ENCODE data around the gene UFD1.

UFD1 gene

DNA sequence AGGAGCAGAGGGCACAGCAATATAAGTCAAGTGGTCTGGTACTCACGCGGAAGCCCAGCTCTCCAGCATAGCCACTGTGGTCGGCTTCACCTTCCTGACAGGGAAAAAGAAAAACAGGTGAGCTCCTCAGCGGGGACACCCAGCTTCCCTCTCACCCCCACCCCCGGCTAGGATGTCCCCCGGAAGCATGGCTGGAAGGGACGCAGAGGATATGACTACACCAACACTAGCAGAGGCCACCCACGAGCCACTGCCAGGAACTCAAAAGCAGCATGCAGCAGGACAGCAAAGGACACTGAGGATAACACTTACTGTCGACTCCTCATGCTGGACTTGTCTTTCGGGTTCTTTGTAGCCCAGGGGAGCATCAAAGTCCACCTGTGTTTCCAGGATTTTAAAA is 22.5 kb downstream of the UFD1 start:
- TF ChIP-seq, protein P1, sequence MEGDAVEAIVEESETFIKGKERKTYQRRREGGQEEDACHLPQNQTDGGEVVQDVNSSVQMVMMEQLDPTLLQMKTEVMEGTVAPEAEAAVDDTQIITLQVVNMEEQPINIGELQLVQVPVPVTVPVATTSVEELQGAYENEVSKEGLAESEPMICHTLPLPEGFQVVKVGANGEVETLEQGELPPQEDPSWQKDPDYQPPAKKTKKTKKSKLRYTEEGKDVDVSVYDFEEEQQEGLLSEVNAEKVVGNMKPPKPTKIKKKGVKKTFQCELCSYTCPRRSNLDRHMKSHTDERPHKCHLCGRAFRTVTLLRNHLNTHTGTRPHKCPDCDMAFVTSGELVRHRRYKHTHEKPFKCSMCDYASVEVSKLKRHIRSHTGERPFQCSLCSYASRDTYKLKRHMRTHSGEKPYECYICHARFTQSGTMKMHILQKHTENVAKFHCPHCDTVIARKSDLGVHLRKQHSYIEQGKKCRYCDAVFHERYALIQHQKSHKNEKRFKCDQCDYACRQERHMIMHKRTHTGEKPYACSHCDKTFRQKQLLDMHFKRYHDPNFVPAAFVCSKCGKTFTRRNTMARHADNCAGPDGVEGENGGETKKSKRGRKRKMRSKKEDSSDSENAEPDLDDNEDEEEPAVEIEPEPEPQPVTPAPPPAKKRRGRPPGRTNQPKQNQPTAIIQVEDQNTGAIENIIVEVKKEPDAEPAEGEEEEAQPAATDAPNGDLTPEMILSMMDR (IDR thresholded peaks at IDR 0.05) = no peak

DNA sequence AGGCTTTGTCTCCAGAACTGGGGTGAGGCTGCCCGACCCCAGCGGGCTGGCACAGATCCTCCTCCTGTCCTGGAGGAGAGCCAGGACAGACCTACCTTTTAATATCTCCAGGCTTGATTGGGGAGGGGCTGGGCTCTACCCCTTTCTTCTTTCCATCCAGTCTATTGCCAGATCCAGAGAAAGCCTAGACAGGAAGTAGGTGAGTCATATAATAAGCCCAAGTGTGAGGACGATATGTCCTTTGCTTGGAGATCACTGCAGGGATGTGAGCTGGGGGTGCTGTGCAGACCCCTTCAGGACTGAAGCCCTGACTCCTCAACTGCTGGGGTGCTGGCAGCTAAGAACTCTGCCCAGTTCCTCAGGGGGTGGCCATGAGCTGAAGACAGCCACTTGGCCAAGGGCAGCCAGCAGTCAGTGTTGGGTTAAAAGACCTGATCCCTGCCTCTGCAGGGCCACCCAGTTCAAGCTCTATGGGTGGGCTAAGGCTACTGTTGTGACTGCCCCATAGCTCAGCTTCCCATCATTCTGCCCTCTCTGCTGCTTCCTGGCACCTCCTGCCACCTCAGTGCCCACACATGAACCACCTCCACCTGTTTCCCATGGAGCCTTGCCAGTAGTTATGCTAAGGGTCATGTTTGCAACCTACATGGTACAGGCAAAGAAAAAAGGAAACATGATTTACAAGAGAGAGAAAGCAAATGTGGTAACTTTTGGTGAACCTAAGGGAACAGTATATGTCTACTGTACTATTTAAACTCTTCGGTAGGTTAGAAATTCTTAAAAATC is 23.2 kb downstream of the UFD1 start:
- TF ChIP-seq, protein P1 (IDR thresholded peaks at IDR 0.05) = no peak

DNA sequence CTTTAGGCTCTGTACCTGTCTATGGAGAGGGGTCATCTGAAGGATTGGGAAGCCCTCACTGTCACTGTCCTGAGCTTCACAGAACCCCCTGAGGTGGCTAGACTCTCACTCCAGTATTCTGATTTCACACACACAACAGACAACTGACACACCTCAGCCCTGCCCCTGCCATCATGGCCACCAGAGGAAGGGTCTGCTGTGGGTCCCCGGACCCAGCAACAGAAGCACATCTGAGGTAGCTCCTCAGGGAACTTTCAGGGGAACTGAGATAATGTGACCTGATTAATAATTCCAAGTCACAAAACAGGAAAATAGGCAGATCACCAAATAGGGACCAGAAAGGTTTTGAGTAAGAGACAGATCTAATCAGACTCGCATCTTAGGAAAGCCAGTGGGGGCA is 24.0 kb downstream of the UFD1 start:
- TF ChIP-seq, protein P1 (IDR thresholded peaks at IDR 0.05) = no peak

DNA sequence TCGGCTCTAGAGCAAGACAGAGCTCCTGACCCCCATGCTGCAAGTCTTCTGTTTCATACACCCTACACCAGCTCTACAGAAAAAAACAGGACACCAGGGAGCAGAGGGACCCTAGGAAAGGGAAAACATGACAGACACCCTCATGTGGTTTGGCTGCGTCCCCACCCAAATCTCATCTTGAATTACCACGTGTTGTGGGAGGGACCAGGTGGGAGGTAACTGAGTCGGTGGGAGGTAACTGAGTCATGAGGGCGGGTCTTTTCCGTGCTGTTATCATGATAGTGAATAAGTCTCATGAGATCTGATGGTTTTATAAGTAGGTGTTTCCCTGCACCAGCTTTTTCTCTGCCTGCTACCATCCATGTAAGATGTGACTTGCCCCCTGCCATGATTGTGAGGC is 24.8 kb downstream of the UFD1 start:
- TF ChIP-seq, protein P1 (IDR thresholded peaks at IDR 0.05) = no peak

DNA sequence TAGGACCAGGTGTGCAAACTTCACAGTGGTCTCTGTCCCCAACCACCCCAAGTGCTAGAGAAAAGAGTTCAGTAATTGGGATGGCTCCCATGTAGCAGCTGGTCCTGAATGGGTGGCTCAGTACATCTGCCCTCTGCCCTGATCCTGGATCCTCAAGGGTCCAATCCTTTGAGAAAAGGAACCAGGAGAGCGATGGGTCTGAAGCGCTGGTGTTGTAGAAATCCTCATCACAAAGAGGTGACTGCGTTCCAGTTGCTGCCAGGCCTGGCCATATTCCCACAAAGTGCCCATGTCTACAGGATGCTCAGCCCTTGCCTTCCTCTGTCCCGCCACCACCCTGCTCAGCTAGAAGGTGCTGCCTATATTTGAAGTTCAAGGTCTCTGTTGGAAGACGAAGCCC is 25.3 kb downstream of the UFD1 start:
- TF ChIP-seq, protein P1 (IDR thresholded peaks at IDR 0.05) = no peak

DNA sequence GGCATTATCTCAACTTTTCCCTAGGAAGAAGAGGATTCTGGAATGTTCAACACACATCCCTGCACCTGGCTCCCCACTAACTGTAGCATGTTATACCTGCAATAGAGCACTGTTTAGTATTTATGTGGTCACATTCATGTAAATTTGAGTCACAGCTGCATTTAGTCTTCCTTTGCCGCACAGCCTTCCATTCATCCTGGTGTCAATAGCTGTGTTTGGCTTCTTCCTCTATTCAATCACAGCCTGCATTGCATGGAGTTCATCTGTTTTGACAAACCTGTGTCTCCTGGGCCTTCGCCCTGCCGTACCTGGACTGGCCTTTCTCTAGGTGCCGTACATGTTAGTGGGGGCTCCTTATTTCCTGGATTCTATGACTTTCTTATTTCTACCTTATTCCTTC is 27.4 kb downstream of the UFD1 start:
- TF ChIP-seq, protein P1 (IDR thresholded peaks at IDR 0.05) = no peak

DNA sequence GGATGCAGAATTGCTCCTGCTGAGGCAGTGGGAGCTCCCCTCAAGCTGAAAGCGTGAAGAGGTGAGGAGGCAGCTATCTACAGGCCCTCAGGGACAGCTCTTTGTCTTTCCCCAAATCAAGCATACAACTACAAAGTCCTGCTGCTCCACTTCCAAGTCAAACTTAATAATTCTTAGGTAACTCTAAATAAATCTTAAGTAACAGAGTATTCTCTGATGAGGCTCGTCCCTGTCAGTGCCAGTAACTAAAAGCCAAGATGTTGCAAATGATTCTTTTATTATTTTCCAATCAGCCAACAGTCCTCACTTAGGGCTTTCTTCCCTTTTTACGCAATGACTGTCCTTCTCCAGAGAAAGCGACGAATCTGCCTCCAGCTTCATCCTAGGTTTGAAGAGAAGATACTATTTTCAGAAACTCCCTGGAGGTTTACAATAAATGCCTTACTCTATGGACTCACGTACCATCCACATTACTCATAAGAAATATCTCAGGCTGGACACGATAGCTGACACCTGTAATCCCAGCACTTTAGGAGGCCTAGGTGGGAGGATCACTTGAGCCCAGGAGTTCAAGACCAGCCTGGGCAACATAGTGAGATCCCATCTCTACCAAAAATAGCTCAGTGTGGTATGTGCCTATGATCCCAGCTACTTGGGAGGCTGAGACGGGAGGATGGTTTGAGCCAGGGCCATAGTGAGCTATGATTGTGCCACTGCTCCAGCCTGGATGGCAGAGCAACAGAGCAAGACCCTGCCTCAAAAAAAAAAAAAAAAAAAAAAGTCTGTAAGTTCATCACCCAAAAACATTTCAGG is 28.4 kb downstream of the UFD1 start:
- TF ChIP-seq, protein P1 (IDR thresholded peaks at IDR 0.05) = no peak

All from LNCAP (cell line).